Stomach (tissue), 9 donors: ENCODE results near the gene RNF112. TPM values are rescaled to one million over a fixed set of nuclear protein-coding genes. Genes with fewer than 3 reads are reported as not detected.
A peak's percentile ranks its signal among the peaks of the same experiment; 100 is the strongest.

ENCODE experiments used
- DNase-seq, 2 donors: peaks; one replicate each; pipeline versions ENCODE4 v3.0.0 to v3.0.0-alpha.2; 2013 to 2019
- H3K27ac ChIP-seq, 5 donors: fragments of 200-600 bp in 4 of 5; sonication (generic) in 4 of 5; one replicate each; pipeline ENCODE4 v1.5.1; 2013 to 2019; ENCODE audit warnings: mild to moderate bottlenecking in 1 of 5, moderate library complexity in 1 of 5
- H3K27me3 ChIP-seq, 3 donors: fragments of 200-600 bp; sonication (generic); one replicate each; pipeline ENCODE4 v1.5.1; 2017 to 2019; ENCODE audit warnings: mixed run types in 1 of 3
- H3K36me3 ChIP-seq, 4 donors: fragments of 200-600 bp; sonication (generic); 1 replicate in 3 of 4; 2 replicates in 1 of 4; pipeline ENCODE4 v1.5.1; 2016 to 2019
- H3K4me1 ChIP-seq, 4 donors: fragments of 200-600 bp; sonication (generic); one replicate each; pipeline ENCODE4 v1.5.1; 2016 to 2019
- H3K4me3 ChIP-seq, 4 donors: fragments of 200-600 bp; sonication (generic) in 3 of 4; one replicate each; pipeline ENCODE4 v1.5.1; 2016 to 2019; ENCODE audit warnings: mild to moderate bottlenecking in 1 of 4
- H3K9me3 ChIP-seq, 4 donors: fragments of 200-600 bp; sonication (generic); one replicate each; pipeline ENCODE4 v1.5.1; 2016 to 2019
- EP300 ChIP-seq: sonication (generic); formaldehyde crosslinking; IDR thresholded peaks from one replicate; pipeline ENCODE4 v1.6.1; 2017; ENCODE audit warnings: antibody characterized with exemption
- POLR2A ChIP-seq, 4 donors: fragments of 450-650 bp; IDR thresholded peaks; one replicate each; pipeline ENCODE4 v1.6.1; 2016; ENCODE audit warnings: antibody characterized with exemption in 4 of 4, control low read depth in 2 of 4, mild to moderate bottlenecking in 1 of 4, moderate library complexity in 1 of 4
- POLR2AphosphoS5 ChIP-seq, 3 donors: sonication (generic); formaldehyde crosslinking; IDR thresholded peaks; one replicate each; pipeline ENCODE4 v1.6.1; 2016; ENCODE audit warnings: antibody characterized with exemption in 3 of 3
- WGBS, 5 donors: extraction: QIAGEN DNeasy Blood & Tissue Kit in 3 of 5; methylation state at CpG; one replicate each; pipeline versions ENCODE4 v1.1.5 to v1.1.7; 2013 to 2018; 5-methylcytosine and 5-hydroxymethylcytosine counted together
- intact Hi-C: fragments of 100-400 bp; cut with DNase I; formaldehyde crosslinking; loops from one replicate; pipeline ENCODE4 v1.15.1; 2023; ENCODE audit warnings: low total_unique reads
- polyA plus RNA-seq, 3 donors: library from polyadenylated mRNA; stranded (reverse); fragments of 200-250 nt; gene quantifications; one replicate each; pipeline ENCODE4 v1.2.3, GENCODE V29; 2013
- total RNA-seq, 5 donors: library from RNA; depleted of rRNA; stranded (reverse); fragments of >200 nt; gene quantifications; one replicate each; pipeline versions ENCODE4 v1.1.0 to v1.2.3, GENCODE V29; 2014 to 2016
- TF ChIP-seq, protein P1 (sequence below), 7 experiments: fragments of 450-650 bp in 4 of 7; fragments of 200-600 bp in 3 of 7; sonication (generic) in 3 of 7; IDR thresholded peaks; one replicate each; pipeline ENCODE4 v1.5.1; 2016 to 2019; ENCODE audit warnings: antibody characterized with exemption in 7 of 7, control low read depth in 2 of 7, mild to moderate bottlenecking in 1 of 7
- donor health status: healthy with polysubstance abuse.
- donor health status: Bipolar disorder and iron deficiency.
- donor health status: healthy.

The RNF112 gene
- total and polyA plus RNA-seq, 8 donors = 0.45 to 5.0 (median 2.1) TPM; not detected in 2

DNA sequence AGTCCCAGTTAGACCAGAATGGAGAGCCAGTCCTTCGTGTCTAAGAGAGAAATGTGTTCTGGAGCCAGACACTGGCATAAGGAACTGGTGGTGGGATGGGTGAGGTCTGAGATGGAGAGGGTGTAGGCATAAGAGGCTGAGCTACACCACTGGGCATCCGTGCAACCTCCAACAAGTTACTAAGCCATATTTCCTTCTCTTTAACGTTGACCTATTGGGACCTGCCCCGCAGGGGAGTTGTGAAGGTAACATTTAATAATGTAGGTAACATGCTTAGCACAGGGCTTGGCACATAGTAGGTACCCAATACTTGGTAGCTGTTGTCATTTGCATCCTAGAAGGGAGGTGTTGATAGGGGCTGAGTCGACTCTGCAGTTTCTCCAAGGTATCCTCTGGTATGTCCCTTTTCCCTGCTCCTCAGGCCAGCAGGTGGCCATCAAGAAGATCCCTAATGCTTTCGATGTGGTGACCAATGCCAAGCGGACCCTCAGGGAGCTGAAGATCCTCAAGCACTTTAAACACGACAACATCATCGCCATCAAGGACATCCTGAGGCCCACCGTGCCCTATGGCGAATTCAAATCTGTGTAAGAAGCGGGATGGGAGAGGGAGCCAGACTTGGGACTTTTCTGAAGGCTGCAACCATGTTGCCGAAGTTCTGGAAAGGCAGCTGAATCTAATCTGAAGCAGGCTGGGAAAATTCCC lies 31.5 kb upstream of the RNF112 start:
- Histone ChIP-seq H3K4me1 (peaks cover 34 to 74% (median 67%) of the 10 kb centered on the region in 4 donors), H3K4me3 (peak overlapping the region; percentile 69 to 95 (median 87)), H3K27me3 (no peaks in the 10 kb centered on the region), H3K27ac (peak overlapping the region; percentile 85 to 99 (median 96)), H3K36me3 (peaks cover 46 to 51% (median 51%) of the 10 kb centered on the region in 4 donors), H3K9me3 (no peaks in the 10 kb centered on the region)
- 76 to 85% (median 78%) methylated on average over 10 to 13 of the region's 13 CpGs for WGBS, 5 donors
- DNase-seq = no peak
- TF ChIP-seq, protein P1, sequence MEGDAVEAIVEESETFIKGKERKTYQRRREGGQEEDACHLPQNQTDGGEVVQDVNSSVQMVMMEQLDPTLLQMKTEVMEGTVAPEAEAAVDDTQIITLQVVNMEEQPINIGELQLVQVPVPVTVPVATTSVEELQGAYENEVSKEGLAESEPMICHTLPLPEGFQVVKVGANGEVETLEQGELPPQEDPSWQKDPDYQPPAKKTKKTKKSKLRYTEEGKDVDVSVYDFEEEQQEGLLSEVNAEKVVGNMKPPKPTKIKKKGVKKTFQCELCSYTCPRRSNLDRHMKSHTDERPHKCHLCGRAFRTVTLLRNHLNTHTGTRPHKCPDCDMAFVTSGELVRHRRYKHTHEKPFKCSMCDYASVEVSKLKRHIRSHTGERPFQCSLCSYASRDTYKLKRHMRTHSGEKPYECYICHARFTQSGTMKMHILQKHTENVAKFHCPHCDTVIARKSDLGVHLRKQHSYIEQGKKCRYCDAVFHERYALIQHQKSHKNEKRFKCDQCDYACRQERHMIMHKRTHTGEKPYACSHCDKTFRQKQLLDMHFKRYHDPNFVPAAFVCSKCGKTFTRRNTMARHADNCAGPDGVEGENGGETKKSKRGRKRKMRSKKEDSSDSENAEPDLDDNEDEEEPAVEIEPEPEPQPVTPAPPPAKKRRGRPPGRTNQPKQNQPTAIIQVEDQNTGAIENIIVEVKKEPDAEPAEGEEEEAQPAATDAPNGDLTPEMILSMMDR (IDR thresholded peaks at IDR 0.05) = no peak
- no peak for TF ChIP-seq POLR2A (IDR thresholded peaks at IDR 0.05)
- TF ChIP-seq POLR2AphosphoS5 (IDR thresholded peaks at IDR 0.05) = no peak
- no peak for TF ChIP-seq EP300
- intact Hi-C loops = no loop called here

DNA sequence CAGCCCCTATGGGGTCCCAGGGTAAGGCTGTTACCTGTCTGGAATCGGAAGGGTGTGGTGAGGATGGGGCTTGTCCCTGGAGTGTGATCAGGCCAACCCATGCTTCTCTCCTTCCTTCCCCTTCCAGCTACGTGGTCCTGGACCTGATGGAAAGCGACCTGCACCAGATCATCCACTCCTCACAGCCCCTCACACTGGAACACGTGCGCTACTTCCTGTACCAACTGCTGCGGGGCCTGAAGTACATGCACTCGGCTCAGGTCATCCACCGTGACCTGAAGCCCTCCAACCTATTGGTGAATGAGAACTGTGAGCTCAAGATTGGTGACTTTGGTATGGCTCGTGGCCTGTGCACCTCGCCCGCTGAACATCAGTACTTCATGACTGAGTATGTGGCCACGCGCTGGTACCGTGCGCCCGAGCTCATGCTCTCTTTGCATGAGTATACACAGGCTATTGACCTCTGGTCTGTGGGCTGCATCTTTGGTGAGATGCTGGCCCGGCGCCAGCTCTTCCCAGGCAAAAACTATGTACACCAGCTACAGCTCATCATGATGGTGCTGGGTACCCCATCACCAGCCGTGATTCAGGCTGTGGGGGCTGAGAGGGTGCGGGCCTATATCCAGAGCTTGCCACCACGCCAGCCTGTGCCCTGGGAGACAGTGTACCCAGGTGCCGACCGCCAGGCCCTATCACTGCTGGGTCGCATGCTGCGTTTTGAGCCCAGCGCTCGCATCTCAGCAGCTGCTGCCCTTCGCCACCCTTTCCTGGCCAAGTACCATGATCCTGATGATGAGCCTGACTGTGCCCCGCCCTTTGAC lies 30.3 kb upstream of the RNF112 start:
- Histone ChIP-seq H3K4me1 (peaks cover 45 to 84% (median 78%) of the 10 kb centered on the region in 4 donors), H3K27ac (peak overlapping the region in 1 of 5 donors; percentile 96), H3K27me3 (no peaks in the 10 kb centered on the region), H3K36me3 (peaks cover 46 to 62% (median 55%) of the 10 kb centered on the region in 4 donors), H3K4me3 (no peak overlapping the region), H3K9me3 (no peaks in the 10 kb centered on the region)
- TF ChIP-seq, protein P1 (IDR thresholded peaks at IDR 0.05) = no peak
- TF ChIP-seq POLR2AphosphoS5 (IDR thresholded peaks at IDR 0.05) (no peak), EP300 (no peak), POLR2A (IDR thresholded peaks at IDR 0.05) (no peak)
- 89 to 94% (median 92%) methylated on average over 23 to 29 of the region's 29 CpGs for WGBS, 5 donors
- DNase-seq = no peak
- intact Hi-C loops = no loop called here

DNA sequence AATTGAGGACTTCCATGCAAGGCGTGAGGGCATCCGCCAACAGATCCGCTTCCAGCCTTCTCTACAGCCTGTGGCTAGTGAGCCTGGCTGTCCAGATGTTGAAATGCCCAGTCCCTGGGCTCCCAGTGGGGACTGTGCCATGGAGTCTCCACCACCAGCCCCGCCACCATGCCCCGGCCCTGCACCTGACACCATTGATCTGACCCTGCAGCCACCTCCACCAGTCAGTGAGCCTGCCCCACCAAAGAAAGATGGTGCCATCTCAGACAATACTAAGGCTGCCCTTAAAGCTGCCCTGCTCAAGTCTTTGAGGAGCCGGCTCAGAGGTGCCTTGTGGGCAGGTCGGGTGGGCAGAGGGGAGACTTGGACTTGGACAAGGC lies 29.7 kb upstream of the RNF112 start:
- 88 to 96% (median 95%) methylated on average over 7 of the region's 7 CpGs for WGBS, 5 donors
- Histone ChIP-seq H3K27me3 (no peaks in the 10 kb centered on the region), H3K36me3 (peaks cover 46 to 62% (median 55%) of the 10 kb centered on the region in 4 donors), H3K9me3 (no peaks in the 10 kb centered on the region), H3K27ac (peak overlapping the region in 2 of 5 donors; percentile 24 to 94), H3K4me3 (no peak overlapping the region), H3K4me1 (peaks cover 52 to 86% (median 81%) of the 10 kb centered on the region in 4 donors)
- no peak for DNase-seq
- TF ChIP-seq POLR2A (IDR thresholded peaks at IDR 0.05) = no peak
- no peak for TF ChIP-seq EP300
- no peak for TF ChIP-seq POLR2AphosphoS5 (IDR thresholded peaks at IDR 0.05)
- TF ChIP-seq, protein P1 (IDR thresholded peaks at IDR 0.05) = no peak
- intact Hi-C loops = no loop called here

DNA sequence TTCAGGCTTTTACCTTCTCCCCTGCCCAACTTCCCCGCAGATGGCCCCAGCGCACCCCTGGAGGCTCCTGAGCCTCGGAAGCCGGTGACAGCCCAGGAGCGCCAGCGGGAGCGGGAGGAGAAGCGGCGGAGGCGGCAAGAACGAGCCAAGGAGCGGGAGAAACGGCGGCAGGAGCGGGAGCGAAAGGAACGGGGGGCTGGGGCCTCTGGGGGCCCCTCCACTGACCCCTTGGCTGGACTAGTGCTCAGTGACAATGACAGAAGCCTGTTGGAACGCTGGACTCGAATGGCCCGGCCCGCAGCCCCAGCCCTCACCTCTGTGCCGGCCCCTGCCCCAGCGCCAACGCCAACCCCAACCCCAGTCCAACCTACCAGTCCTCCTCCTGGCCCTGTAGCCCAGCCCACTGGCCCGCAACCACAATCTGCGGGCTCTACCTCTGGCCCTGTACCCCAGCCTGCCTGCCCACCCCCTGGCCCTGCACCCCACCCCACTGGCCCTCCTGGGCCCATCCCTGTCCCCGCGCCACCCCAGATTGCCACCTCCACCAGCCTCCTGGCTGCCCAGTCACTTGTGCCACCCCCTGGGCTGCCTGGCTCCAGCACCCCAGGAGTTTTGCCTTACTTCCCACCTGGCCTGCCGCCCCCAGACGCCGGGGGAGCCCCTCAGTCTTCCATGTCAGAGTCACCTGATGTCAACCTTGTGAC lies 29.1 kb upstream of the RNF112 start:
- Histone ChIP-seq H3K27ac (peak overlapping the region in 4 of 5 donors; percentile 24 to 94 (median 40)), H3K36me3 (peaks cover 46 to 62% (median 55%) of the 10 kb centered on the region in 4 donors)

More for the DNA sequence above, 29.1 kb upstream of the RNF112 start:
- no peaks in the 10 kb centered on the region for H3K9me3 ChIP-seq
- H3K4me1 ChIP-seq = peaks cover 57 to 86% (median 83%) of the 10 kb centered on the region in 4 donors
- WGBS, 5 donors = 87 to 94% (median 92%) methylated on average over 26 to 31 of the region's 31 CpGs
- H3K4me3 ChIP-seq = no peak overlapping the region
- intact Hi-C loops = no loop called here
- TF ChIP-seq POLR2AphosphoS5 (IDR thresholded peaks at IDR 0.05) (no peak), EP300 (no peak), POLR2A (IDR thresholded peaks at IDR 0.05) (no peak)
- TF ChIP-seq, protein P1 (IDR thresholded peaks at IDR 0.05) = no peak
- no peak for DNase-seq
- no peaks in the 10 kb centered on the region for H3K27me3 ChIP-seq
